Eye (tissue), 1 donor: ENCODE results near the gene PYGO2.
"Not testable (repeated sequence)": the region's sequence is repeated elsewhere in the genome, so short reads cannot be mapped to it uniquely, and the experiment has no call there.

Experiments used
- DNase-seq: peaks from one replicate; pipeline ENCODE4 v3.0.0-alpha.2; 2015

Gene PYGO2

GRCh38 chr1:154977762-154978161 lies 16.2 kb upstream of the PYGO2 start:
- DNase-seq: not testable (repeated sequence)

GRCh38 chr1:154975409-154976059 lies 14.0 kb upstream of the PYGO2 start:
- peak; percentile 63 for DNase-seq

GRCh38 chr1:154974808-154975408 lies 13.3 kb upstream of the PYGO2 start:
- peak; percentile 99 for DNase-seq

GRCh38 chr1:154974102-154974807 lies 12.7 kb upstream of the PYGO2 start, which contains the start of gene CKS1B:
TSS of gene CKS1B (plus strand) at chr1:154974681. CDS start at chr1:154974746, 65 bp downstream.
- peak; percentile 100 for DNase-seq

- DNase-seq: peak; percentile 97
Measured at GRCh38 chr1:154973344-154974101, 11.9 kb upstream of the PYGO2 start.

GRCh38 chr1:154972517-154973343 lies 11.1 kb upstream of the PYGO2 start:
- peak; percentile 56 for DNase-seq

- no peak for DNase-seq
Measured at GRCh38 chr1:154972213-154972516, 10.6 kb upstream of the PYGO2 start.

- no peak for DNase-seq
Measured at GRCh38 chr1:154971341-154971998, 9.9 kb upstream of the PYGO2 start.

- DNase-seq: peak; percentile 95
Measured at GRCh38 chr1:154970631-154971340, 9.2 kb upstream of the PYGO2 start, which contains the start of gene SHC1. TSS of gene SHC1 (minus strand) at chr1:154970747. CDS start at chr1:154970526, 221 bp downstream.

- peak; percentile 53 for DNase-seq
Measured at GRCh38 chr1:154969860-154970452, 8.4 kb upstream of the PYGO2 start.

- DNase-seq: no peak
Measured at GRCh38 chr1:154969246-154969645, 7.7 kb upstream of the PYGO2 start.

- peak; percentile 76 for DNase-seq
Measured at GRCh38 chr1:154968731-154969130, 7.1 kb upstream of the PYGO2 start.

- DNase-seq: no peak
Measured at GRCh38 chr1:154967331-154967950, 5.9 kb upstream of the PYGO2 start.

GRCh38 chr1:154966111-154966510 lies 4.5 kb upstream of the PYGO2 start:
- DNase-seq: no peak

- DNase-seq: no peak
Measured at GRCh38 chr1:154964359-154964758, 2.8 kb upstream of the PYGO2 start.

- DNase-seq: no peak
Measured at GRCh38 chr1:154963643-154964042, 2.1 kb upstream of the PYGO2 start.

- no peak for DNase-seq
Measured at GRCh38 chr1:154962795-154963330, 1.3 kb upstream of the PYGO2 start.

- no peak for DNase-seq
Measured at GRCh38 chr1:154962156-154962749, 671 bp upstream of the PYGO2 start.

- DNase-seq: no peak
Measured at GRCh38 chr1:154960446-154961136, 991 bp downstream of the PYGO2 start.
